GM19240 (cell line): ENCODE results near the gene CLDN10.
"Not testable (repeated sequence)": the region's sequence is repeated elsewhere in the genome, so short reads cannot be mapped to it uniquely, and the experiment has no call there.

Experiments
- DNase-seq: peaks from one replicate; pipeline ENCODE4 v3.0.0; 2011; ENCODE audit warnings: low spot score; ENCODE audit not compliant: insufficient read length

CLDN10 gene, protein sequence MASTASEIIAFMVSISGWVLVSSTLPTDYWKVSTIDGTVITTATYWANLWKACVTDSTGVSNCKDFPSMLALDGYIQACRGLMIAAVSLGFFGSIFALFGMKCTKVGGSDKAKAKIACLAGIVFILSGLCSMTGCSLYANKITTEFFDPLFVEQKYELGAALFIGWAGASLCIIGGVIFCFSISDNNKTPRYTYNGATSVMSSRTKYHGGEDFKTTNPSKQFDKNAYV

GRCh38 chr13:95552539-95553441 is at the start of gene CLDN10:
Gene CLDN10, plus strand, starts transcription at chr13:95552720. Its CDS starts 34 bp downstream, at chr13:95552754.
- DNase-seq: no peak

GRCh38 chr13:95503662-95504061 is 48.9 kb upstream of the CLDN10 start:
- DNase-seq: no peak

DNA sequence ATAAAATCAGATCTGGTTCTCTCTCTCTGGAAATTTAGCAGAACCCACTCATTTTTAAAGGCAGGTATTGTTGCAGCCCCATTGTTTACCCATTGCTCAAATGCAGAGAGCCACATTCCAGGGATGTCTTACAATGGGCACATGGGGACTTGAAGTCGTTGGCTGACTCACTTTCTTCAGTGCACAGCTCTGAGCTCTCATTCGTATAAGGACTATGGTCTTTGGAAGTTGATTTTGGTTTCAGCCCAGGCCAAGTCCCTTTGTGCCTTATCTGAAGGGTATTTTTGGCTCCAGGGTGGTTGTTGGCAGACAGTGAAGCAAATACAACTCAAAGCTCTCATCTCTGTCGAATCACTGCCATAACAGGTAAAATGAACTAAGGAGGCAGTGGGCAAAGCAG is 47.3 kb upstream of the CLDN10 start:
- DNase-seq: no peak

GRCh38 chr13:95505986-95506385 is 46.5 kb upstream of the CLDN10 start:
- no peak for DNase-seq

- no peak for DNase-seq
Measured at GRCh38 chr13:95507991-95508390, 44.5 kb upstream of the CLDN10 start.

DNA sequence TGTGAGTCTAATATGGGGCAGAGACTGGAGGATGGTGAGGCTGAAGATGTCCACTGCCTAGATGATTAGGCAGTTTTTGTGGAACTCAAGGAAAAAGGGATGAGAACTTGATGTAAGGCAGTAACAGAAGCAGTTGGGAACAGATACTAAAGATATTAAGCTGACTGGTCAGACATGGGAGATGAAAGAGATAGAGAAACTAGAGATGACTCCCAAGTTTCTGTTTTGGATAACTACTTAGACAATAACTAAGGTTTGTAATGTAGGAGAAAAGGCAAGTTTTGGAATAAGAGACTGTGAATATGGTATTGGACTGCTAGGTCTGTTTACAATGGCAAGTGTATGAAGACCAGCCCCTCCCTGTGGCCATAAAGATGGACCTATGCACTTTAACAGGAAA is 43.5 kb upstream of the CLDN10 start:
- no peak for DNase-seq

GRCh38 chr13:95509521-95510310 is 42.8 kb upstream of the CLDN10 start:
- no peak for DNase-seq

- DNase-seq: no peak
Measured at GRCh38 chr13:95510950-95511349, 41.6 kb upstream of the CLDN10 start.

DNA sequence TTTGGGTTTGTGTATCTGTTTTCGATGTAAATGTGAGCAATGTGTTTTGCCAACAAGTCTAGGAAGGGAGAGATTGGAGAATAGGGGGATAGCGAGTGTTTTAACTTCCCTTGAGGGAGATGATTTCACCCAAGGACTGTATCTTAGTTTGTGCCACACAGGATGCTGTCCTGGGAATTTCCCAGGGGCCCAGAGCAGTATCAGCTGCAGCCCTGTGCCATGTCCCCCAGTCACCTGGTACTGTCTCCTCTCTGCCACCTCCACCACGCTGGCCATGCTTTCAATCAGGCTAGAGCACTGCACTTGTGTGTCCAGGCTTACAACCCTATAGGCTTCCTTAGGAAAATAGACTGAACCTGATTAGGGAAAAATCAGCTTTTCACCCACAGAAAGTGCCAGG is 40.1 kb upstream of the CLDN10 start:
- DNase-seq: no peak

DNA sequence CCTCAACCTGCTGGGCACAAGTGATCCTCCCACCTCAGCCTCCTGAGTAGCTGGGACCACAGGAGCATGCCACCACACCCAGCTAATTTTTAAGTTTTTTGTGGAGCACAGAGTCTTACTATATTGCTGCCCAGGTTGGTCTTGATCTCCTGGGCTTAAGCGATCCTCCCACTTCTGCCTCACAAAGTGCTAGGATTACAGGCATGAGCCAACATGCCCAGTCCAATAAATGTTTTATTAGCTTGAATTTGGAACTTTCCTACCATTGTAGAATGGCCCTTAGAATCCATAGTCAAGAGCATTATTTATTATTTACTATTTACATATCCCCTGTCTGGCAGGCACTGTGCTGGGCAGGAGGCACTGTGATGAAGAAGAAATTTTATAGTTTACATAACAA is 39.6 kb upstream of the CLDN10 start:
- DNase-seq: no peak

GRCh38 chr13:95515606-95516005 is 36.9 kb upstream of the CLDN10 start:
- DNase-seq: not testable (repeated sequence)

DNA sequence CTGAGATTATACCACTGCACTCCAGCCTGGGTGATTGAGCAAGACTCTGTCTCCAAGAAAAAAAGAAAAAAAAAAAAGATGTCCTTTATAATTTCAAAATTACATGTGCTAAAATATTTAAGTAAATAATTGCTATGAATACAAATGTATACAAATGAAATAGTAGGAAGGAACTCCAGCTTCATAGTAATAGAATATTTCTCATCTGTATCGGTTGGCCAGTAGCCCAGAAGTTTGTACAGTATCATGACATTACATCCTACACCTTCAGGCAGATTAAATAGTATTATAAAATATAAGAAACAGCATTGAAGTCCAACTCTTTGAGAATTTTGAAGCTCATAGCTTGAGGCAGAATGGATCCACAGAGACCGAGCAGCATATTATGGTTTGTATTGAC is 36.5 kb upstream of the CLDN10 start:
- no peak for DNase-seq

DNA sequence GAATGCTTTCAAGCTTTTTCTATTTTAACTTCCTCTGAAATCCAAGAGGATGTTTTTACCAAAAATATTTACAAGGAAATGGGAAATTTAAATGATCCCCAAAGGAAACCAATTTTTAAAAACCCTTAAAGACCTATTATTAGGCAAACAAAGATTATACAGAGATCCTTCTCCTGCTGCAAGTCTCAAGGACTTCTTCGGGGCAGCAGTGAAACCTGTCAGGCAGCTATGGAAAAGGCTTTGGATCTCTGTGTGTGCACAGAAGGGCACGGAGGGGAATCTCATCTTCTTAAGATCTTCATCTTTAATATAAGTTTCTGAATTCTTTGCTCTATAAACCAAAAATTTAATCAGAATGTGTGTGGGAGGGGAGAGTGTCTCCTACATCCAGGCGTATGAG is 36.0 kb upstream of the CLDN10 start:
- no peak for DNase-seq

DNA sequence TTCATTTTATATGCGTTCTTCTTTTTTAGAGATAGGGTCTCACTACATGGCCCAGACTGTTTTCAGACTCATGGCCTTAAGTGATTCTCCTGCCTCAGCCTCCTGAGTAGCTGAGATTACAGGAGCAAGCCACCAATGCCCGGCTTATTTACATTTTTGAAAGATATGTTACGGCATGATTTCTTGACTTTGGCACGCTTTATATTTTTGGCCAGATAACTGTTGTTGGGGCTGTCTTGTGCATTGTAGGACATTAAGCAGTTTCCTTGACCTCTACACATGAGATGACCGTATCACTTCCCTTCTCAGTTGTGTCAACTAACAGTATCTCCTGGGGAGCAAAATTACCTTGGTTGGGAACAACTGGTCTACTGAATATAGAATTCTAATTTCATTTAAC is 28.9 kb upstream of the CLDN10 start:
- DNase-seq: no peak

DNA sequence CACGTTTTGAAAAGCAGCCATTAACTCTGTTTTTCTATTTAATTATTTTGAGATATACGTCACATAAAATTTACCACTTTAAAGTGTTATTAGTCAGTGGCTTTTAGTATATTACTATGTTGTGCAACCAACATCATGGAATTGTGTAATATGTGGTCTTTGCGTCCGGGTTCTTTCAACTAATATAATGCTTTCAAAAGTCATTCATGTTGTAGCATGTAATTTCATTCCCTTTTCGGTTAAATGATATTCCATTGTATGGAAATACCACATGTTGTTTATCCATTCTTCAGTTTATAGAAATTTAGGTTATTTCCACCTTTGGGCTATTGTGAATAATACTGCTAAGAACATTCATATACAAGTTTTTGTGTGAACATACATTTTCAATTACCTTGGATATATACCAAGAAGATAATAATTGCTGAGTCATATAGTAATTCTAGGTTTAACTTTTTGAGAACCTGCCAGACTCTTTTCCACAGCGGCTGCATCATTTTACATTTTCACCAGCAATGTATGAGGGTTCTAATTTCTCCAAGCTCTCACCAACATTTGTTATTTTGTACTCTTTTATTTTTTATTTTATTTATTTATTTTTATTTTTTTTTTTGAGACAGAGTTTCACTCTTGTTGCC is 28.1 kb upstream of the CLDN10 start:
- no peak for DNase-seq

GRCh38 chr13:95527955-95528354 is 24.6 kb upstream of the CLDN10 start:
- no peak for DNase-seq

- DNase-seq: no peak
Measured at GRCh38 chr13:95530178-95530577, 22.3 kb upstream of the CLDN10 start.

DNA sequence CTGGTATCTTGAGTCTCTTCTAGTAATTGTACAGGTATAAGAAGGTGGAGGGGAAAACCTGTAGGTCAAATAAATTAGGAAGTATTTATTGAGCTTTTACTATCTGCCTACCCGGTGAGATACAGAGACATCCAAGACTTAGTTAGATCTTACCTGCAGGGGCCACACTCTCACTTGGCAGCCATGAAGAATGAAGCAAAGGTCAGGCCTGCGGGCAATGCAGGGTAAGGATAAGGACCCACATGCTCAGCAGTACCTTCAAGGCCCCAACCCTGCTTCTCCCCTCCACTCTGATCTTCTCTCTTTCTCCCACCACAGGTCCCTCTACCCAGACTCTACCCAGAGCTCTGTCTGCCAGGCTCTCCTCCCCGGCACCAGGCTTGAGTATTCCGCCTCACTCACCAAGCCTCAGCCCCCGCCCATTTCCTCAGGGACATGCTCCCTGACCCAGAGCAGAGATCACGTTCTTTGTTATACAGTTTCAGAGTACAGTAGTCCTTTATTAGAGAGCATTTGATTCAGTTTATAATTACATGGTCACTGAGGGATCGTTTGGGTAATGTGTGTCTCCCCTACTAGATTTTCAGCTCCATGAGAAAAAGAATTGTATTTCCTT is 18.9 kb upstream of the CLDN10 start:
- no peak for DNase-seq

DNA sequence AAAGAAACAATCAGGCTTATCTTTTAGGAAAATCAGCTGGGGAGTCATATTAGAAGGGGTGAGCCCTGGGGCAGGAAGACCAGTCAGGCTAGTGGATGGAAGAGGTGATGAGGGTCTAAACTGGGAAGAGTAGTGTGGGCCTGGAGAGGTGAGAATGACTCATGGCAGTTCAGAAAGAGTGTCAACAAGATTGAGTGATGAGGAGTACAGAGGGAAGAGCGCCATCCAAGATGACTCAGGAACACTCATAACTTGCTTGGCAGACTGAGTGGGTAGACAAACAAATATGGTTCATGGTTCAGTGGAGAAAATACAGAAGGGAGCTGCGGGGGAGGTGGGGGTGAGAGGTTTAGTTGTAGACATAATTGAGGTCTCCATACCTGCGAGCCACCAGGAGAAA is 17.3 kb upstream of the CLDN10 start:
- DNase-seq: no peak

DNA sequence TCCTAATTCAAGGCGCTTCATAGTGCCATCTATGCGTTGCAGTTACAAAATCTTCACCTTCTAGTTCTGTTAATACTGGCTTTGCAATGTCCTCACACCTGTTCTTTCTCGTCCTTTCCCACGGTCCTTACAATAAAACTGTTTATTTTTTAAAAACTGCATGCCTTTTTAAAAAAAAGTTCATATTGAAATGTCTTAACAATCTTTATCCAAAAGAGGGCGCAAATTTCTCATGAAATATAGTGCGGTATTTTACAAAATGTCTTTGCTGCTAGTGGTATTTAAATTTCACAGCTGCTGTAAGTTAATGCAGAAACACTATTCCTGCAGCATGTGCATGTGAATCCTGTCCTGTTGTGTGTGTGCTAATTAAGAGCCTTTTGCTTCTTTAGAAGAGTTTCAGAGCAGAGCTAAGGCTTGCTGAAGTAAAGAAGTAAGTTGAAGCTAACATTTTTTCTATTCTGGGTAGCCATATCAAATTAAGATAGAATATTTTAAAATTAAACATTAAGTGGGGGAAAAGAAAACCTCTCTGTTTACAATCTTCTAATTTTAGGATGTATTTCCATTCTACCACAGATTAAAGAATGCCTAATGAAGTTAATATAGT is 15.8 kb upstream of the CLDN10 start:
- no peak for DNase-seq

DNA sequence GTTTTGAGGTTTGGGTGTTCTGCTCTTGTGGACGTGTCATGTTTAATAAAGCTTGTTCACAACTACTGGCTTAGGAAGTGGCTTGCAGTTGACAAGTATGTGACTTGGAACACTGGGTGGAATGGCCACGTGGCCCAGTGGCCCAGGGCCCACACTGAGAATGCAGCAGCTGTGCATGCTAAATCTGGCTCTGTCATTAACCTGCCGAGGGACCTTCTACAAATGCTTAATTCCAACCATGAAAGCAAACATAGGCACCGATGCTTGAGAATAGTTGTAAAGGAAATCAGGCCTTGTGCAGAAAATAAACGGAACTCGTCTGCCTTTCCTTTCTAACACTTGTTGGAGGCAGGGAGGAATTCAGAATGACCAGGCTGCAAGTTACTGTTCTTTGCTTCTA is 11.6 kb upstream of the CLDN10 start:
- DNase-seq: no peak
